Measurements from ENCODE around the gene AOPEP. TPM values are rescaled to one million over a fixed set of nuclear protein-coding genes. Genes with fewer than 3 reads are reported as not detected.

Gene AOPEP
- total and polyA plus RNA-seq, 2 of the 13 experiments (the other 11 are each of a cell fraction or from before 2014, with no cell fraction given) = 22.2 to 41.6 TPM

DNA sequence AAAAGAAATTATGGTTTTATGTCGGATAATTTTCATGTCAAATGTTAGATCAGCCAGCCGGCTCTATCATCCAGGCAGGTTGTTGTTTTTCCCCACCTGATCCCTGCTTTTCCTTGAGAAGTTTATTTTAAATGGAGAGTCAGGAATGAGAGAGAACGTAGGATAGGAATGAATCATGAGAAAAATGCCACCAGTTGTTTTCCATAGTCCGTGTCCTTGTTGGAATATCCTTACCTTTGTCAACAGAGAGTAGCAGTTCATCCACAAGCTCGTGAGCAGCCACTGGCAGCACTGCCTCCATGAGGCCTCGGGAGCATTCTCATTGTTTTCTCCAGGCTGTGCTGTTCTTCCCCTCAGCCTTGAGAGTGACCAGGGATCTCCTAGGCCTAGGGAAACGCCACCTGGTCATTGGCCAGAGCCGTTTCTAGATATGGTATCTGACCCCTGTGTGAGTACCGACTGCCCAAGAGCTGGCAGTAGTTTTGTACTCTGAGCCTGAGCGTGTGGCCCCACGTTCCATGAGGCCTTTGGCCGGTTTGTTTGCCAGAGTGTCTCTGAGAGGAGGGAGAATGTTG is 297.7 kb downstream of the AOPEP start (continued):
- TF ChIP-seq EP300 (IDR thresholded peaks at IDR 0.05; ENCODE audit: low read depth in 2 of 2, low read length in 2 of 2) (peak in 1 of 2 experiments; percentile 48; a peak in 2 of 4 replicates), EP300 (CRISPR knock-in tag; IDR thresholded peaks at IDR 0.05; ENCODE audit: borderline replicate concordance) (no peak; the same call in 1 of the 2 replicates), DNMT1 (CRISPR knock-in tag; IDR thresholded peaks at IDR 0.05) (no peak), ZNF615 (CRISPR knock-in tag; IDR thresholded peaks at IDR 0.05; ENCODE audit: borderline replicate concordance) (no peak), IKZF4 (CRISPR knock-in tag; IDR thresholded peaks at IDR 0.05; ENCODE audit: borderline replicate concordance, low read depth, not compliant biosample characterization) (no peak), FOXA3 (CRISPR knock-in tag; IDR thresholded peaks at IDR 0.05) (peak; percentile 69), NFKB2 (CRISPR knock-in tag; IDR thresholded peaks at IDR 0.05; ENCODE audit: borderline replicate concordance) (no peak), MAFG (CRISPR knock-in tag; IDR thresholded peaks at IDR 0.05) (no peak), SMARCE1 (IDR thresholded peaks at IDR 0.05; ENCODE audit: borderline replicate concordance) (no peak), ARID5B (CRISPR knock-in tag; IDR thresholded peaks at IDR 0.05) (peak; percentile 68), ZNF354B (CRISPR knock-in tag; IDR thresholded peaks at IDR 0.05) (no peak), SOX6 (IDR thresholded peaks at IDR 0.05) (no peak), SOX6 (CRISPR knock-in tag; IDR thresholded peaks at IDR 0.05) (peak; percentile 83), MED1 (CRISPR knock-in tag; IDR thresholded peaks at IDR 0.05) (peak; percentile 68), KAT8 (CRISPR knock-in tag; IDR thresholded peaks at IDR 0.05) (peak; percentile 46; the same call in 1 of the 2 replicates), ZNF484 (CRISPR knock-in tag; IDR thresholded peaks at IDR 0.05; ENCODE audit: borderline replicate concordance, low read depth) (no peak), AGO2 (optimal IDR thresholded peaks at IDR 0.05; ENCODE audit: low read depth, low read length) (peak; percentile 61), MYNN (CRISPR knock-in tag; IDR thresholded peaks at IDR 0.05; ENCODE audit: low read depth) (no peak), SALL1 (CRISPR knock-in tag; IDR thresholded peaks at IDR 0.05) (peak; percentile 94), REPIN1 (CRISPR knock-in tag; IDR thresholded peaks at IDR 0.05; ENCODE audit: borderline replicate concordance, low read depth) (no peak), NR2F1 (CRISPR knock-in tag; IDR thresholded peaks at IDR 0.05) (no peak; a peak in 2 of 4 replicates), ZNF3 (CRISPR knock-in tag; IDR thresholded peaks at IDR 0.05) (no peak), GABPB1 (CRISPR knock-in tag; IDR thresholded peaks at IDR 0.05) (peak; percentile 23), ZNF282 (IDR thresholded peaks at IDR 0.05; ENCODE audit: partially characterized antibody) (no peak), KLF11 (CRISPR knock-in tag; IDR thresholded peaks at IDR 0.05) (no peak)
- TF ChIP-seq, protein P1, sequence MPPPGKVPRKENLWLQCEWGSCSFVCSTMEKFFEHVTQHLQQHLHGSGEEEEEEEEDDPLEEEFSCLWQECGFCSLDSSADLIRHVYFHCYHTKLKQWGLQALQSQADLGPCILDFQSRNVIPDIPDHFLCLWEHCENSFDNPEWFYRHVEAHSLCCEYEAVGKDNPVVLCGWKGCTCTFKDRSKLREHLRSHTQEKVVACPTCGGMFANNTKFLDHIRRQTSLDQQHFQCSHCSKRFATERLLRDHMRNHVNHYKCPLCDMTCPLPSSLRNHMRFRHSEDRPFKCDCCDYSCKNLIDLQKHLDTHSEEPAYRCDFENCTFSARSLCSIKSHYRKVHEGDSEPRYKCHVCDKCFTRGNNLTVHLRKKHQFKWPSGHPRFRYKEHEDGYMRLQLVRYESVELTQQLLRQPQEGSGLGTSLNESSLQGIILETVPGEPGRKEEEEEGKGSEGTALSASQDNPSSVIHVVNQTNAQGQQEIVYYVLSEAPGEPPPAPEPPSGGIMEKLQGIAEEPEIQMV (CRISPR knock-in tag; IDR thresholded peaks at IDR 0.05; ENCODE audit: low read depth) = no peak
